Fibroblast of lung (primary cell): Measurements from ENCODE around the gene GUCA2B. TPM values are rescaled to one million over a fixed set of nuclear protein-coding genes. Genes with fewer than 3 reads are reported as not detected.

Experiments used
- DNase-seq, 2 donors: peaks; one replicate each; pipeline versions ENCODE4 v3.0.0 to v3.0.0-alpha.2; 2010; ENCODE audit warnings: low read depth in 2 of 2
- H2AFZ ChIP-seq: 2 replicates; pipeline ENCODE4 v1.5.1; 2012; ENCODE audit warnings: low read length, control low read depth, inconsistent platforms
- H3K27ac ChIP-seq: 2 replicates; pipeline ENCODE4 v1.5.1; 2011; ENCODE audit warnings: low read length, control low read depth; ENCODE audit not compliant: insufficient read depth
- H3K27me3 ChIP-seq: 2 replicates; pipeline ENCODE4 v1.5.1; 2011; ENCODE audit warnings: mild to moderate bottlenecking, low read length; ENCODE audit not compliant: control insufficient read depth, insufficient read depth
- H3K36me3 ChIP-seq: 2 replicates; pipeline ENCODE4 v1.5.1; 2011; ENCODE audit warnings: low read length; ENCODE audit not compliant: control insufficient read depth, insufficient read depth
- H3K4me1 ChIP-seq: 2 replicates; pipeline ENCODE4 v1.5.1; 2011; ENCODE audit warnings: low read length; ENCODE audit not compliant: control insufficient read depth, insufficient read depth; ENCODE audit errors: extremely low read depth
- H3K4me2 ChIP-seq: 2 replicates; pipeline ENCODE4 v1.5.1; 2011; ENCODE audit warnings: low read length, control low read depth; ENCODE audit not compliant: insufficient read depth; ENCODE audit errors: extremely low read depth
- H3K4me3 ChIP-seq, 4 experiments: fragments of 200-600 bp in 1 of 4; sonication (generic) in 1 of 4; replicated peaks in 1 of 4; 2 replicates each; pipeline ENCODE4 v1.5.1; 2011 to 2016; ENCODE audit warnings: low read length in 4 of 4, low read depth in 3 of 4, mild to moderate bottlenecking in 3 of 4, control low read depth in 2 of 4, inconsistent platforms in 1 of 4, mixed read lengths in 1 of 4; ENCODE audit not compliant: insufficient read depth in 1 of 4; ENCODE audit errors: control extremely low read depth in 1 of 4
- H3K79me2 ChIP-seq: 2 replicates; pipeline ENCODE4 v1.5.1; 2012; ENCODE audit warnings: mild to moderate bottlenecking, low read length, inconsistent platforms; ENCODE audit not compliant: control insufficient read depth, insufficient read depth
- H3K9ac ChIP-seq: 2 replicates; pipeline ENCODE4 v1.5.1; 2011; ENCODE audit warnings: mild to moderate bottlenecking, low read length, control low read depth; ENCODE audit not compliant: insufficient read depth
- H3K9me3 ChIP-seq: 2 replicates; pipeline ENCODE4 v1.5.1; 2012; ENCODE audit warnings: low read depth, low read length; ENCODE audit not compliant: control insufficient read depth, insufficient read depth
- H4K20me1 ChIP-seq: 2 replicates; pipeline ENCODE4 v1.5.1; 2011; ENCODE audit warnings: low read length; ENCODE audit not compliant: control insufficient read depth, insufficient read depth; ENCODE audit errors: extremely low read depth
- CTCF ChIP-seq, 2 donors: IDR thresholded peaks in 1 of 2; conservative IDR thresholded peaks in 1 of 2; 1 replicate in 1 of 2; 2 replicates in 1 of 2; pipeline ENCODE4 v1.5.1; 2011 to 2012; ENCODE audit warnings: low read length in 2 of 2, control low read depth in 1 of 2, inconsistent platforms in 1 of 2, low read depth in 1 of 2, mild to moderate bottlenecking in 1 of 2
- EZH2 ChIP-seq: IDR thresholded peaks from 2 replicates; pipeline ENCODE4 v1.5.1; 2012; ENCODE audit warnings: low read length, control low read depth, mild to moderate bottlenecking; ENCODE audit errors: missing control alignments
- polyA plus RNA-seq, 2 donors: library from polyadenylated mRNA; depleted of rRNA in 1 of 2; stranded (reverse) in 1 of 2; unstranded in 1 of 2; fragments of >200 nt; gene quantifications; 2 replicates each; pipeline ENCODE4 v1.2.1, GENCODE V29; 2011 to 2012; ENCODE audit warnings: missing spikeins in 1 of 2
- total RNA-seq: library from RNA; depleted of rRNA; stranded (reverse); fragments of >200 nt; gene quantifications from 2 replicates; pipeline ENCODE4 v1.2.1, GENCODE V29; 2014

The GUCA2B gene
- total and polyA plus RNA-seq, 2 donors (not counting 1 experiment from before 2014, with no cell fraction given), result not detected

GRCh38 chr1:42152119-42152518 lies 1.1 kb upstream of the GUCA2B start:
- DNase-seq, result no peak
- no peaks in the 10 kb centered on the region for H4K20me1 ChIP-seq
- H3K27ac ChIP-seq, result no peak overlapping the region

GRCh38 chr1:42153624-42154023 lies 414 bp downstream of the GUCA2B start:
- Histone ChIP-seq H2AFZ (no peak overlapping the region), H3K27ac (no peak overlapping the region), H3K27me3 (peaks cover 2% of the 10 kb centered on the region), H4K20me1 (no peaks in the 10 kb centered on the region), H3K4me2 (no peak overlapping the region), H3K36me3 (no peaks in the 10 kb centered on the region), H3K9me3 (no peaks in the 10 kb centered on the region), H3K4me1 (no peaks in the 10 kb centered on the region), H3K4me3 (no peak overlapping the region), H3K9ac (no peak overlapping the region), H3K79me2 (no peaks in the 10 kb centered on the region)
- no peak for DNase-seq
- no peak for TF ChIP-seq CTCF (conservative IDR thresholded peaks at IDR 0.05 in 1 of 2, IDR thresholded peaks at IDR 0.05 in 1 of 2; ENCODE audit: low read depth in 1 of 2, low read length in 2 of 2)
- TF ChIP-seq EZH2, result no peak

More at GRCh38 chr1:42152119-42152518, 1.1 kb upstream of the GUCA2B start:
- Histone ChIP-seq H3K9me3 (no peaks in the 10 kb centered on the region), H2AFZ (no peak overlapping the region), H3K79me2 (no peaks in the 10 kb centered on the region), H3K4me2 (no peak overlapping the region), H3K27me3 (peaks cover 10% of the 10 kb centered on the region), H3K4me1 (no peaks in the 10 kb centered on the region), H3K4me3 (no peak overlapping the region), H3K9ac (no peak overlapping the region), H3K36me3 (no peaks in the 10 kb centered on the region)
- no peak for TF ChIP-seq EZH2
- no peak for TF ChIP-seq CTCF (conservative IDR thresholded peaks at IDR 0.05 in 1 of 2, IDR thresholded peaks at IDR 0.05 in 1 of 2; ENCODE audit: low read depth in 1 of 2, low read length in 2 of 2)

- DNase-seq, result no peak
- H2AFZ ChIP-seq, result no peak overlapping the region
- no peaks in the 10 kb centered on the region for H3K79me2 ChIP-seq
- H4K20me1 ChIP-seq, result no peaks in the 10 kb centered on the region
- H3K27me3 ChIP-seq, result peaks cover 2% of the 10 kb centered on the region
- H3K4me3 ChIP-seq, result no peak overlapping the region
- H3K36me3 ChIP-seq, result no peaks in the 10 kb centered on the region
- TF ChIP-seq CTCF (conservative IDR thresholded peaks at IDR 0.05 in 1 of 2, IDR thresholded peaks at IDR 0.05 in 1 of 2; ENCODE audit: low read depth in 1 of 2, low read length in 2 of 2), result no peak
- no peak for TF ChIP-seq EZH2
- no peaks in the 10 kb centered on the region for H3K4me1 ChIP-seq
- no peak overlapping the region for H3K27ac ChIP-seq
- H3K9me3 ChIP-seq, result no peaks in the 10 kb centered on the region
- H3K4me2 ChIP-seq, result no peak overlapping the region
- H3K9ac ChIP-seq, result no peak overlapping the region
Measured at GRCh38 chr1:42154685-42155084, 1.5 kb downstream of the GUCA2B start.
